Non-pigmented ciliary epithelial cell (primary cell): ENCODE data around the gene UFSP2.
A peak's percentile ranks its signal among the peaks of the same experiment; 100 is the strongest.

ENCODE experiments used
- DNase-seq: peaks from one replicate; pipeline ENCODE4 v3.0.0-alpha.2; 2010; ENCODE audit warnings: low read depth

The UFSP2 gene, protein sequence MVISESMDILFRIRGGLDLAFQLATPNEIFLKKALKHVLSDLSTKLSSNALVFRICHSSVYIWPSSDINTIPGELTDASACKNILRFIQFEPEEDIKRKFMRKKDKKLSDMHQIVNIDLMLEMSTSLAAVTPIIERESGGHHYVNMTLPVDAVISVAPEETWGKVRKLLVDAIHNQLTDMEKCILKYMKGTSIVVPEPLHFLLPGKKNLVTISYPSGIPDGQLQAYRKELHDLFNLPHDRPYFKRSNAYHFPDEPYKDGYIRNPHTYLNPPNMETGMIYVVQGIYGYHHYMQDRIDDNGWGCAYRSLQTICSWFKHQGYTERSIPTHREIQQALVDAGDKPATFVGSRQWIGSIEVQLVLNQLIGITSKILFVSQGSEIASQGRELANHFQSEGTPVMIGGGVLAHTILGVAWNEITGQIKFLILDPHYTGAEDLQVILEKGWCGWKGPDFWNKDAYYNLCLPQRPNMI

DNA sequence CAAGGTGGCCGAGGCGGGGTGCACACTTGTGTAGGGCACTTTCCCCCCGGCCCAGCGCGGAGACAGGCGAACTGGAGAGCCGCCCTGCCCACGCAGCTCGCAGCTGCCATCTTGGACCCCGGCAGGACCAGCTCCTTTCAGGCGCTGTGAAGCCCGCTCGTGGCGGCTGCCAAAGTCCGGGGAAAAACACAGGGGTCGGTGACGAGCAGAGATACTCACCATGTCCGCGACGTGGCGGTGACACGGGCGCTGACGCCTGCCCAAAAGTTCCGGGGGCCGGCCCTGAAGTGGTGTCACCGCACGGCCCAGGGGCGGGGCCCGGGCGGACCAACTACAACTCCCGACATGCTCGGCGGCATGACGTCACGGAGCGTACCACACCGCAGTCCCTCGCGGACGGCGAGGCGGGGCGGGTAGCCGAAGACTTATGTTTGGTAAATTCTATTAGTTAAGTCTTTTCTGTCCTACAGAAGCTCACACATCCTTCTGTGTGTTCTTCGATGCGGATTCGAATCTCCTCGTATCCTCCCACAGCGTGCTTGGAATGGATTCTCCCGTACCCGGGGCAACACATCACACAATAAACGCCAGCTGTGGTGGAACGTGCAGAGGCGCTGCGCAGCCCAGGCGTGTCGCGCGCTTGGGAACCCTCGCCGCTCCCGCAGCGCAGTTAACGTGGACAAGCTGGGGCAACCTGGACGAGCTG, at the start of gene UFSP2:
UFSP2 (minus strand) TSS at position 318 of the 706 bp plus-strand sequence; CDS start at position 222, 96 bp downstream.
- DNase-seq, result peak; percentile 42

DNA sequence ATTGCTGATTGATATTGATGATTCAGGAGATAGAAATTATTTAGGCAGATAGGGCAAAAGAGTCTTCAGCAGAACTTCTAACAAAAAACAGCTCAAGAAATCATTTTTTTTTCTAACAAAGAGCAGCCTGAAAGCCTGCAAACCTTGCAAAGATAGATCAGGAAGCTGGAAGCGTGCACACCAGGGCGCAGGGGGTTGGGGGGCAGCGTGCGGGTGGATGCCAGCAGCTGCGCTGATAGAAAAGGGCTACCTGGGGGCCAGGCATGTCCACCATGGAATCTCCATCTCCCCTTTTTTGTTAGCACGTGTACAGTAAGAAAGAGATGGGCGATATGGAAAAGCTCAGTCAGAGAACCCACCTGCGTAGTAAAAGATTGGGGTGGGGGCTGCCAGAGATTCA, 47.5 kb upstream of the UFSP2 start:
- no peak for DNase-seq

DNA sequence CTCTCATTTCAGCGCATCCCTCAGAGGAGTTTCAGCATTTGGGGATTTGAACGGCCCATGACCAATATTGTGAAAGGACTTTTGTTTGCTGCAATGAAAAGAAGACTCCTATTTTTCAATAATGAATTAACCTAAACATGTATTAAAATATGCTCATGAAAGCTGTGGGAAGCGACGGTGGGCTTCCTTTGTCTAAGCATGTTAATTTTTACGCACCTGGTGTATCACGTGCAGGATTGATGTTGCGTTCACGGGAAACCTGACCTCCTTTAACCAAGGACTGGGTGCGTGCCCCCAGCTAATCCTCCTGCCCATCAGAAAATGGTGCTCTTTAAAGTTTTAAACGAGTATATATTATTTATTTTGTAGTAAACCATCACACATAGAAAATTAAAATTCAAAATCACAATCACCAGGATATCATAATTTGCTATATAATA, 46.4 kb upstream of the UFSP2 start:
- DNase-seq, result no peak

DNA sequence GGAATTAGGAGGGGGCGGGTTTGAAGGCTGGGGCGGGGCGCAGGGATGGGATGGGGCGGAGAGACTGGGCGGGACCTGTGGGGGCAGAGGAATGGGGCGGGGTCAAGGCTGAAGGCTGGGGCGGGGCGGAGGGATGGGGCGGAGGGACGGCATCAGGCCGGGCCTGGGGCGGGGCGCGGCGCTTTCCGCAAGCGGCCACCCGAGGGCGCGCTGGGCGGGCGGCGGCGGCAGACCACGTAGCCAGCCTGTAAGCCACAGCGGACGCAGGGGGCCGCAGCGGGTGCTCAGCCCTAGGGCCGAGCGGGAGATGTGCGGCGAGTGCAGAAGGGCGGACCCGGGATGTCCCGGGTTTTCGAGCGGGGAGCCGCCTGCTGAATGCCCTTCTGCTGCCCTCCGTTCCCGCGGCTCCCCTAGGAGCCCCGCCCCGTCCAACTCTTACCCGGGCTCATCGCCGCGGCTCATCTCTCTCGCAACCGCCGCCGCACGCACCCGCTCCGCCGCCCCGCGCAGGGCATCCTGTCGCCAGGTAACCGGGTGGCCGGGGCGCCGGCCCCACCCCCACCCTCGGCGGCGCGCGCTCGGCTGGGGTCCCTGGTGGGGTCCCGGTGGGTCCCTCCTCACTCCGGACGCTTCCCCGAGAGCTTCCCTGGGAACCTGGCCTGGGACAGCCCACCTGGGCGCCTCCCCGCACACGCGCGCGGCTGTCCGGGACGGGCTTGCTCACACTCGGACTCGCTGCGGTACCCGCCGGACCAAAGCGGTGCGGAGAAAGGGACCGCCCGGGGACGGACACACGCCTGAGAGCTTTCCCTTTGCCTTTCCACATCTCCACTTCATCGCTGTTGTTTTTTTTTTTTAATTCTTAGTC, 45.7 kb upstream of the UFSP2 start, which contains the start of gene CCDC110:
CCDC110 (minus strand) TSS at position 499 of the 868 bp plus-strand sequence; CDS start at position 449, 50 bp downstream.
- DNase-seq, result peak; percentile 78

DNA sequence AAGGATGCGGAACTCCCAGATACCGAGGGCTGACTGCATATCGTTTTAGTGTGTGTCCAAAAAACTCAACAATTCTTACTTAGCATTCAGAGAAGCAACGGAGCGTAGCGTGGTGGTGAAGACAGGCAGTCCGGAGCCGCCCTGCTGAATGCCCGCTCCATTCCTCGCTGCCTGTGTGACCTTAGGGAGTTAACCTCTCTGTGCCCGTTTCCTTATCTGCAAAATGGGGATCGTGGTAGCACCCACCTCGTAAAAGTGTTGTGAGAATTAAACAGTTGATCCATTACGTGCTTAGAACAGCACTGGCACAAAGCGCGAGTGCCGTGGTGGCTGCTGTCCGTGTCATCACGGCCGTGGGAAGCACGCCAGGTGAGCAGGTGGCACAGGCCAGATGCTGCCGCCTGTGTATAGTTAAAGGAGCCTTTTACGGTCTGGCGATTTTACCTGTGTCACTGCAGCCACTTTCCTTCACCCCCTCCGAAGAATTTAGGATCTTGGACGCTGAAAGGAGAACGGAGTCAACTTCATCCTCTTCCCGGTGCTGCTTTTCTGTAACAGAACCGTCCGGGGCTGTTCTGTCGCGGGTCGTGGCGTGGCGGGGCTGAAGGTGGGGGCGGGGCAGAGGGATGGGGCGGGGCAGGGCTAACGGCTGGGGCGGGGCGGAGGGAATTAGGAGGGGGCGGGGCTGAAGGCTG, 44.9 kb upstream of the UFSP2 start:
- no peak for DNase-seq

DNA sequence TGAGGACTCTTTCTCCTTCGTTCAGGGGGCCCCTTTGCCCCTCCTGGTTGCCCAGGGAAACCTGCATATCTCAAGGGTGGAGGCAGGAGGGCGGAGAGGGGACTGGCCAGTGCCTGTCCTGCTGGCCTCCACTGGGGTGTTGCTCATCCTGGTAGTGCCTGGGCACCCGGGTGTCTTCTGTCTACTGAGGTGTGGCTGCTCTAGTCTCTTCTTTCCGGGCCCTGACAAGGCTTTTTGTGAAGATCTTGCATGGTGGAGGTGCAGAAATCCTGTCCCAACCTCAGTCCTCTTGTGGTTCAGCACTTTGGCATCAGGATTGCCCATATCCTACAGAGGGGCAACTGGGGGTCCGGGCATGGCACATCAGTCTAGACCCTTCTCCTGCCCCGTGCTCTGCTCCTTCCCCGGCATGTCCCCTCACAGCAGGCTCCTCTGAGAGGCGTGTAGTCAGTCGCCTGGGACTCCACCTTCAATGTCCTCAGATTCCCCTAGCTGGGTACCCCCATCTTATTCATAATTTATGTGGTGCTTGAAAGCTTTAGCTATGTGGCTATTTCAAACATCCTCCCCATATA, 43.9 kb upstream of the UFSP2 start:
- no peak for DNase-seq

DNA sequence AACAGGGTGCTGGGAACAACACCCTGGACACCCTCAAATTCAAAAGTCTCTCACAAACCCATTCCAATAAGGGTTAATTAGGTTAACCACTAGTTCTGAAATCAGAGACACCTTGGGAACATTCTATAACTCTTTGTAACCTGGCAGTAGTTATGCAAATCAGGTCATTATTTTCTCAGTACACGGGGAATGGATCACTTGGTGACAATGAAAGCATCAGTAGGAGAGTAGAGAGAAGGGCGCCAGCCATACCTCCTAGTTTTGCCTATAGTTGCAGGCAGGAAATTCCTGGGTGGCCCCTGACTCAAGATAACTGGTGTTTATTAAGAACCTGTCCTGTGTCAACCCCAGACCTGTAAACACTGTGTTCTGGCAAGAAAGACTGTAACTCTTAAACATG, 43.2 kb upstream of the UFSP2 start:
- no peak for DNase-seq

DNA sequence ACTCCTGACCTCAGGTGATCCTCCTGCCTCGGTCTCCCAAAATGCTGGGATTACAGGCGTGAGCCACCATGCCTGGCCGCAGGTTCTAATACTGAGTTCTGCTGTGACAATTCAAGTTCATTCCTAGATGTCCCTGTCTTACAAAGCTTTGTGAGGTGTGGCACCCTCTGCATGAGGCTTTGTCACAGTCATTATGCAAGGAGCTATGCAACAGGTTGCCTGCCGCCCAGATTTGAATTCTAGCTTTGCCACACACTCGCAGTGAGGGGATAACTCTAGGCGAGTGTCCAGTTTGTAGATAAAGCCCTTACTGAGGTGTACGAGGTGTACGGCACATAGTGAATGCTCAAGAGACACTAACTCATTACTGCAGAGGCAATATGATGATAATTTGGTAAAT, 42.2 kb upstream of the UFSP2 start:
- DNase-seq, result no peak

DNA sequence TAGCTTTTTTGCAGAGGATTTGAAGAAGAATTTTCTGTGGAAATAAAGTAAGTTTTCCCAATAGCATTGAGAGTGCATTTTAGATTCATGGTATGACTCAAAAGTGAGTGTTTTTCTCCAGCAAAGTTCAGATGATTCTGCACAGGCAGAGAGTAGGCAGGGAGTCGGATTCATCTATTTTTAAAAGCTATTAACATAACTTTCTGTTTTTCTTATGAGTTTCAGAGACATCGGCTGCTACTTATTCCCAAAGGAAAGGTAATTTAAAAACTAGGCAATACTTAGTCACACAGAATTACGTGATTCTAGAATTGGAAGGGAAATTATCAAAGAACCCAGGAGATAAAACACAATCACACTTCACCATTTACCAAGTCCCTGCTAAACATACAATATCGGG, 41.3 kb upstream of the UFSP2 start:
- DNase-seq, result no peak

DNA sequence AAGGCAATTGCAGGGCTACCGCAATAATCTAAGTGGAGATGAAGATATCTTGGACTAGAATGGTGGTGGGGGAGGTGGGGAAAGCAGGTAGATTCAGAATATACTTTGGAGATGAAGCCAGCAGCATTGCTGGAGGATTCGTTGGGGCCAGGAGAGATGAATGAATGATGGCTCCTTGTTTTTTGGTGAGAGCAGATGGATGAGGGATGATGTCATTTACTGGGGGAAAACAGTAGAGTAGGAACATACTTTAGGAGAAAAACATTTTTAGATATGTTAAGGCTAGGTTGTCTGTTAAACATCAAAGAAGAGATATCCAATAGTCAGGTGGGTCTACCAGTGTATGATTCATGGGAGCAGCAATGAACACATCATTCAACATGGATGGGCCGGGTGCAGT, 39.9 kb upstream of the UFSP2 start:
- DNase-seq, result no peak

DNA sequence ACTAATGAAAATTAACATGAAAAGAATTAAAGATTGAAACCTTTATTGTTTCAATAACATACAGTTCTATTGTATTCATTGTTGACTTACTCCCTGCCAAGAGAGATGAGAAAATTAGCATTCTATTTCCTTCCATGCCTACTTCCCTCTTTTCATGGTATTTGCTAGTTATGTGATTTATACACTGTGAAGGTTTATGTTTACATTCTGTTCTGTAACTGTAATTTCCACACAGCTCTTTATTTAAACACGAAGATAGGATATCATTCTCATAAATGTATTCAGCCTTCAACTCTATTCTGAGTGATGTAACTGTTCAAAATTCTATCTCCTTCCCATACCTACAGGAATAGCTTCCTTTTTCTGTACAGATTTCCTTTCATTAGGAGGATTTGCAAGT, 39.1 kb upstream of the UFSP2 start:
- DNase-seq, result no peak

DNA sequence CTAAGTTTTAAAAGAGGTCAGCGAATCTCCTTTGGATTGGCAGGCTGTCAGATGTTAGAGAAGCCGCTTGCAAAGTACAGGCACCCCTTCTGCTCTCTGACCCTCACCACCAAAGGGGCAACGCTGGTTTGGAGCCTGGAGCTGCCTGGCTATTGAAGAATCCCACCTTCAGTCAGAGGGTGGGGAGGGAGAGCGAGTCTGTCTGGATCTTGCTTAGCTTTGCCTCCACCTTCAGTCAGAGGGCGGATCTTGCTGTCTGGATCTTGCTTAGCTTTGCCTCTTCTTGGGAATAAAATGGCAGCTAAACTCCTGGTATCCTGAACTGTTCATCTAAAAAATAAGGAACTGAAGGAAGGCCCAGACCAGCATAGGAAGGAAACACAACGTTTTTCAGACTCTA, 38.4 kb upstream of the UFSP2 start:
- DNase-seq, result no peak

DNA sequence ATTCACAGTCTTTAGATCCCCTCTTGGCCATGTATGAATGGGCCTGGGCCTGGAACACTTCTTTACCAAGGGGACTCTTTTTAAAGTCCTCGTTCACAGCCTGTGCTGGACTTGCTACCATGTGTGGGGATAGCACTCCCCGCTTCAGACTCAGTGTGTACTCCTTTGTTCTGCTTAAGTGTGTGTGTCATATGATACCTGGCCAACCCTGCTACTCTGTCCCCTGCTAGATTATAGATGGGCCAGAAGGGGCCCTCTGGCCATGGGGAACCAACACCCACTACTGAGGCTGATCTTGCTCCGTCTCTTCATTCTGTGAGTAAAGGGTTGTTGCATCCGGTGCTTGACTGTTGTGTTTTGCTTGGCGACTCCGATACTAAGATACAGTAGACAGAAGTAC, 37.8 kb upstream of the UFSP2 start:
- DNase-seq, result no peak

DNA sequence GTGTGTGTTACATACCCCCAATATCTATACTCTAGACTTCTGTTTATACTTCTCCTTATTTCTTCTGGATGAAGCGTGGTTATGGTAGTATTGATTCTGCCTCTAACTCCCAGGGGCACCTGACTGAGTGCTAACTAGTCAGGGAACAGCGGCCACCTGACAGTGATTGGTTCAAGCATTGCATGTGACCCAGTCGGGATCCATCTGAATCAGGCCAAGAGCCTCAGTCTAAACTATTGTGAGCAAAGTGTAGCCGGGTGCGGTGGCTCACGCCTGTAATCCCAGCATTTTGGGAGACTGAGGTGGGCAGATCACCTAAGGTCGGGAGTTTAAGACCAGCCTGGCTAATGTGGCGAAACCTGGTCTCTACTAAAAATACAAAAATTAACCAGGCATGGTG, 35.8 kb upstream of the UFSP2 start:
- no peak for DNase-seq

DNA sequence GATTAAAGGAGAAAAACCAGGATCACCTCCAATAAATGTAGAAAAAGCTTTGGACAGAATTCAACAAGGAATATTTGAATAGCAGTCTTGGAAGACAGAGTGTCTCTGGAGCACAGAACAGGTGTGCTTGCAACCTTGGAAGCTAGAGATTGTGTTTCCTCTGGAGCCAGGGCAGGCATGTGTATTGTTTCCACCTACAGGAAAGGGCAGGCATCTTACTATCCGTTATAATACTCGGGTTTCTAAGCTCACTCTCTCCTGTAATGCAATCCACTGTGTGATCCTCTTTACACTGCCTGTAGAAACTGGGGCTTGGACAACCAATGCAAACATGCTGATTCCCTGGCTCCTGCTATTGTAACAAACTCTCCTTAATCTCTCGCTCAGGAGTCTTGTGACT, 31.4 kb upstream of the UFSP2 start:
- no peak for DNase-seq

DNA sequence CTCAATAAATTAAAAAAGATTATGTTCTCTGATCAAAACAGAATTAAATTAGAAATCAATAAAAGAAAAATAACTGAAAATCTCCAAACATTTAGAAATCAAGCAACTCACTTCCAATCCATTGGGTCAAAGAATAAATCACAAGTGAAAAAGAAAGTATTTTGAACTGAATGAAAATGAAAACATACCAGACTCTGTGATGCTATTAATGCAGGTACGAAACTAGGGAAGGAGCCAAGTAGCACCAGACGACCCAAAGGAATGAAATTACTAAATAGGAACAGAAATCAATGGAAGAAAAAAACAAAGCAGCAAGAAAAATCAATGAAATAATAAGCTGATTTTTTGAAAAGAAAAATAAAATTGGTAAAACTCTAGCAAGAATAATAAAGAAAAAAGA, 30.4 kb upstream of the UFSP2 start:
- DNase-seq, result no peak

DNA sequence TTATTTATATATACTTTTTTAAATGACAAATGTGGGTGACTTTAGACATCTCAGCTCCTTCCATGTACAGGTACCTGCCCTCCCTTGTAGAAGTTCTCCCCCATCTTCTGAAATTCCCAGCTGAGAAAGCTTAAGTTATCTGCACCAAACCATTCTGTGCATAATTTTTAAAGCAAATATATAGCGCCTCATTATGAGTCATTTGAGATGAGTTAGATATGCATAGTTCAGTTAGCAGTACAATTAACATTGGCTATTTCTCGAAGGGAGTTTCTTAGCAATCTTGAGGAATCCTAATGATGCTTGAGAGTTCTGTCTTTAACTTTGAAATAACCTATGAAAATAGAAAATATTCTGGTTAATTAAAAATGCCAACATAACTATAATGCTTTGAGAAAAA, 19.4 kb upstream of the UFSP2 start:
- DNase-seq, result no peak

DNA sequence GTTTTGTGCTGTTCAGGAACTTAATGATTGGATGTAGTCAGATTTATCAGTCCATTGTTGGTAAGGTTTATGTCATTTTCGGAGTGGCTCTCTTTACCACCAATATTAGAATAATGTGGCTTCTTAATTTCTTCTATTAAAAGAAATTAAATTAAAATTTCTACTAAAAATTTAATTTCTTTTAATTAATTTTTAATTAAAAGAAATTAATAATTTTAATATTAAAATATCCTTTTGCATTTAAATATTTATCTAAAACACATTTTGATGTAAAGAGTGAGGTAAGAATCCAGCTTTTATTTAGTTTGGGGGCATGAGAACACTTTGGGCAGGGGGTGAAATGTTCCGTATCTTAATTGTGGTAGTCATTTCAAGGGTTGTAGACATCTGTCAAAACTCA, 15.7 kb upstream of the UFSP2 start:
- no peak for DNase-seq

DNA sequence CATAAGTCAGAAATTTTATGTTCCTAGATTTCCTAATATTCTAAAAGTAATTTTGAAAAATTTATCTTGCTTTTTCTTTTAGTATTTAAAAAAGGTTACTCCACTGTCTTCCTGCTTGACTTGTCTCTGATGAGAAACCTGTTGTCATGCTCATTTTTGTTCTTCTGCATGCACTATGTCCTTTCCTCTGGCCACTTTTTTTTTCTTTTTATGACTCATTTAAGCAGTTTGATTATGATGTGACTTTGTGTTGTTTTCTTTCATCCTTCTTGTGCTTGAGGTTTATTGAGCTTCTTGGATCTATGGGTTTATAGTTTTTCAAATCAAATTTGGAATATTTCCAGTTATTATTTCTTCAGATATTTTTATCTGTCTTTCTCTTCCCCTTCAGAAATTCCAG, 12.0 kb upstream of the UFSP2 start:
- no peak for DNase-seq

DNA sequence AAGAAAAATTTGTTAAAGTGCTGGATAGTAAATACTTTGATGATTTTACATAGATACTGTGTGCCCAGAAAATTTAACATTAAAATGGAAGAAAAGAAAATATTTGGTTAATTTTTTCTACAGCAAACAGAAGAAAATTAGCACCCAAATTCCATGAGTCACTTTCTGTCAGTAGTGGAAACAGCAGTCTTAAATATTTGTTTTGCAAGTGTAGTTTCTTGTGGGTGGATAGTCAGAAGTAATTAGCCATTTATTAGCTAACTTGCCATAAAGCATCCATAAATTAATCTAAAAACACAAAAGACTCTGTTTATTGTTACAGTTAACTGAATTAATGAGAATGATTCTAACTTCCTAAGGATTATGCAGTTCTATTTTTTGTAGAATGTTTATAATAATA, 9.7 kb upstream of the UFSP2 start:
- no peak for DNase-seq

DNA sequence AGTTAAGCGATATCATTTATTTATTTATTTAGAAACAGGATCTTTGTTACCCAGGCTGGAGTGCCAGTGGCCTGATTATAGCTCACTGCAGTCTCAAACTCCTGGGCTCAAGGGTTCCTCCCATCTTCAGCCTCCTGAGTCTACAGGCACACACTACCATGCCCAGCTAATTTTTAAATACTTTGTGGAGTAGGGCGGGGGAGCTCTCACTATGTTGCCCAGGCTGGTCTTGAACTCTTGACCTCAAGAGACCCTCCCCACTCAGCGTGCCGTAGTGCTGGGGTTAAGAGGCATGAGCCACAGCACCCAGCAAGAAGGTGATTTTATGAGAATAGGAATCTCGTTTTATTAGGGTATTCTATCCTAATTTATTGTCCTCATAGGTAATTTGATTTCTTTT, 3.9 kb upstream of the UFSP2 start:
- DNase-seq, result no peak
